Heart left ventricle (tissue), 16 donors: ENCODE data around the gene HBQ1. TPM values are rescaled to one million over a fixed set of nuclear protein-coding genes. Genes with fewer than 3 reads are reported as not detected.

Experiments used
- ATAC-seq, 4 donors: fragments of 200-7000 bp; cut with Tn5 transposase; one replicate each; pipeline ENCODE4 v1.9.1; 2020 to 2022; ENCODE audit warnings: moderate library complexity in 4 of 4, mild to moderate bottlenecking in 3 of 4, moderate number of reproducible peaks in 1 of 4
- DNase-seq, 5 donors: peaks; one replicate each; pipeline ENCODE4 v3.0.0-alpha.2; 2020
- H3K27ac ChIP-seq, 12 donors: fragments of 200-600 bp; sonication (generic) in 4 of 12; one replicate each; pipeline versions ENCODE4 v1.5.0 to v1.8.0; 2016 to 2022; ENCODE audit warnings: mild to moderate bottlenecking in 2 of 12
- H3K27me3 ChIP-seq, 9 donors: fragments of 200-600 bp; sonication (generic) in 2 of 9; one replicate each; pipeline versions ENCODE4 v1.5.1 to v1.8.0; 2016 to 2022; ENCODE audit warnings: mild to moderate bottlenecking in 3 of 9
- H3K36me3 ChIP-seq, 9 donors: fragments of 200-600 bp; sonication (generic) in 2 of 9; one replicate each; pipeline versions ENCODE4 v1.5.0 to v1.8.0; 2018 to 2022; ENCODE audit warnings: mild to moderate bottlenecking in 2 of 9
- H3K4me1 ChIP-seq, 12 donors: fragments of 200-600 bp; sonication (generic) in 4 of 12; one replicate each; pipeline versions ENCODE4 v1.5.0 to v1.8.0; 2016 to 2022; ENCODE audit warnings: mild to moderate bottlenecking in 3 of 12
- H3K4me3 ChIP-seq, 12 donors: fragments of 200-600 bp; sonication (generic) in 4 of 12; one replicate each; pipeline versions ENCODE4 v1.5.0 to v1.8.0; 2017 to 2022; ENCODE audit warnings: mild to moderate bottlenecking in 9 of 12, moderate library complexity in 4 of 12
- H3K9me3 ChIP-seq, 12 donors: fragments of 200-600 bp; sonication (generic) in 4 of 12; one replicate each; pipeline versions ENCODE4 v1.5.0 to v1.8.0; 2016 to 2022; ENCODE audit warnings: mild to moderate bottlenecking in 1 of 12
- CTCF ChIP-seq, 12 donors: fragments of 200-600 bp; sonication (generic) in 4 of 12; IDR thresholded peaks; one replicate each; pipeline versions ENCODE4 v1.5.0 to v1.8.0; 2018 to 2022; ENCODE audit warnings: antibody characterized with exemption in 12 of 12, mild to moderate bottlenecking in 5 of 12
- POLR2A ChIP-seq, 2 donors: fragments of 450-650 bp; IDR thresholded peaks; one replicate each; pipeline ENCODE4 v1.6.1; 2017; ENCODE audit warnings: antibody characterized with exemption in 2 of 2, mild to moderate bottlenecking in 2 of 2, moderate library complexity in 2 of 2
- WGBS, 4 donors: extraction: QIAGEN DNeasy Blood & Tissue Kit in 2 of 4; methylation state at CpG; one replicate each; pipeline versions ENCODE4 v1.1.5 to v1.1.7; 2013 to 2018; 5-methylcytosine and 5-hydroxymethylcytosine counted together
- intact Hi-C, 10 donors: fragments of 100-400 bp; cut with DNase I; formaldehyde crosslinking; loops; one replicate each; pipeline versions ENCODE4 v1.11.1 to v1.14.2; 2022
- polyA plus RNA-seq, 2 donors: library from polyadenylated mRNA; stranded (reverse); fragments of 200-250 nt; gene quantifications; one replicate each; pipeline ENCODE4 v1.2.3, GENCODE V29; 2013
- total RNA-seq, 9 donors: library from RNA; depleted of rRNA in 2 of 9; stranded (reverse); fragments of >200 nt in 2 of 9; fragmentation: NEBNext Ultra II Directional in 3 of 9; extraction: Animal tissue kit (Norgen Biotek cat#: 25700) in 3 of 9; gene quantifications; one replicate each; pipeline versions ENCODE4 v1.1.0 to v1.2.4, GENCODE V29; 2016 to 2023
- donor health status: ischemic (EF 13 %, LVEDD 7.1; RV severe dilation, severe dysfunction).
- donor health status: healthy with polysubstance abuse.
- donor health status: DM: no; HTN: yes; CAD: no.
- donor health status: DM: no; HTN: no; CAD: no.
- donor health status: ischemic (EF 25% LVEDD 6.9; RV normal size, moderate dysfunction).
- donor health status: ischemic (EF 25% LVEDD 5.7; RV mildly dilated, moderate dysfunction).
- donor health status: healthy.
- donor health status: DM: yes; HTN: yes; CAD: no.
- donor health status: ischemic (EF 35%, LVEDD 5.7; RV mildly dilated, moderate dysfunction).
- donor health status: nonischemic (EF 11% LVEDD 7.7; RV severe dilation, severe dysfunction).
- donor health status: DM: yes; HTN: yes; CAD: no.
- donor health status: PGD.
- donor health status: ischemic (EF 29% LVEDD 5.4; RV normal size, mild dysfunction).
- donor health status: nonischemic (EF 23%, LVEDD 6.1; RV moderate dilation, normal function).

The HBQ1 gene
- total and polyA plus RNA-seq, 11 donors: not detected

- no peak overlapping the region for H3K4me3 ChIP-seq
- ATAC-seq (no peak), DNase-seq (no peak)
- WGBS, 4 donors: 88 to 96% (median 91%) methylated on average over 4 of the region's 4 CpGs
- no peak overlapping the region for H3K27ac ChIP-seq
- H3K4me1 ChIP-seq: no peaks in the 10 kb centered on the region
- H3K27me3 ChIP-seq: no peaks in the 10 kb centered on the region
- intact Hi-C loops: no loop called here
- no peaks in the 10 kb centered on the region for H3K9me3 ChIP-seq
- TF ChIP-seq CTCF (IDR thresholded peaks at IDR 0.05) (no peak), POLR2A (IDR thresholded peaks at IDR 0.05) (no peak)
- peaks cover 3 to 98% (median 96%) of the 10 kb centered on the region in 9 donors for H3K36me3 ChIP-seq
These were observed 11.6 kb downstream of the HBQ1 start for GRCh38 chr16:191831-192230.

GRCh38 chr16:192686-193085 lies 12.4 kb downstream of the HBQ1 start:
- TF ChIP-seq CTCF (IDR thresholded peaks at IDR 0.05) (no peak), POLR2A (IDR thresholded peaks at IDR 0.05) (no peak)
- WGBS, 4 donors: 94 to 97% (median 97%) methylated on average over 11 of the region's 11 CpGs
- intact Hi-C loops: no loop called here

GRCh38 chr16:193441-193840 lies 13.2 kb downstream of the HBQ1 start:
- TF ChIP-seq CTCF (IDR thresholded peaks at IDR 0.05): no peak
- no peak for TF ChIP-seq POLR2A (IDR thresholded peaks at IDR 0.05)
- no peaks in the 10 kb centered on the region for H3K27me3 ChIP-seq
- no peaks in the 10 kb centered on the region for H3K9me3 ChIP-seq
- no peak overlapping the region for H3K4me3 ChIP-seq
- DNase-seq: no peak
- no peak overlapping the region for H3K27ac ChIP-seq
- H3K4me1 ChIP-seq: no peaks in the 10 kb centered on the region
- no peak for ATAC-seq
- H3K36me3 ChIP-seq: peaks cover 3 to 100% (median 100%) of the 10 kb centered on the region in 9 donors
- WGBS, 4 donors: 94 to 97% (median 95%) methylated on average over 14 to 15 of the region's 15 CpGs
- intact Hi-C loops: no loop called here

More at GRCh38 chr16:192686-193085, 12.4 kb downstream of the HBQ1 start:
- DNase-seq (no peak), ATAC-seq (no peak)
- Histone ChIP-seq H3K4me3 (no peak overlapping the region), H3K27ac (no peak overlapping the region), H3K9me3 (no peaks in the 10 kb centered on the region), H3K36me3 (peaks cover 3 to 100% (median 99%) of the 10 kb centered on the region in 9 donors), H3K27me3 (no peaks in the 10 kb centered on the region), H3K4me1 (no peaks in the 10 kb centered on the region)

GRCh38 chr16:194516-194915 lies 14.3 kb downstream of the HBQ1 start:
- TF ChIP-seq POLR2A (IDR thresholded peaks at IDR 0.05): no peak
- no peak for TF ChIP-seq CTCF (IDR thresholded peaks at IDR 0.05)
- H3K27me3 ChIP-seq: no peaks in the 10 kb centered on the region
- DNase-seq: no peak
- H3K27ac ChIP-seq: no peak overlapping the region
- no peak overlapping the region for H3K4me3 ChIP-seq
- peaks cover 3 to 100% (median 100%) of the 10 kb centered on the region in 9 donors for H3K36me3 ChIP-seq
- intact Hi-C loops: no loop called here
- WGBS, 4 donors: 90 to 98% (median 96%) methylated on average over 6 of the region's 6 CpGs
- no peaks in the 10 kb centered on the region for H3K4me1 ChIP-seq
- no peak for ATAC-seq
- no peaks in the 10 kb centered on the region for H3K9me3 ChIP-seq
